ENCODE data around the gene B4GALNT4. TPM values are rescaled to one million over a fixed set of nuclear protein-coding genes. Genes with fewer than 3 reads are reported as not detected.

Gene B4GALNT4
- total RNA-seq, 1 donor from 2014 or later: 64.6 TPM

- FAIRE-seq: no peak
- peak overlapping the region; percentile 2 for H3K4me3 ChIP-seq (ENCODE audit: insufficient read depth, low read depth, low read length)
These were observed 45.1 kb downstream of the B4GALNT4 start for GRCh38 chr11:414318-414857.

GRCh38 chr11:415640-416041 lies 46.3 kb downstream of the B4GALNT4 start:
- H3K4me2 ChIP-seq (ENCODE audit: low read length): peak overlapping the region; percentile 67
- Mint-ChIP-seq H3K4me3 (ENCODE audit: unreplicated experiment) (no peak overlapping the region), H3K36me3 (ENCODE audit: low read depth, unreplicated experiment) (no peaks in the 10 kb centered on the region), H3K9me3 (ENCODE audit: unreplicated experiment) (no peaks in the 10 kb centered on the region), H3K27ac (ENCODE audit: unreplicated experiment) (no peak overlapping the region), H3K27me3 (ENCODE audit: low read depth, unreplicated experiment) (peaks cover 27% of the 10 kb centered on the region), H3K4me1 (ENCODE audit: low read depth, unreplicated experiment) (peaks cover 4% of the 10 kb centered on the region)
- peaks cover 15% of the 10 kb centered on the region for H3K4me1 ChIP-seq (ENCODE audit: insufficient read depth, low read length)
- no peak overlapping the region for H3K4me3 ChIP-seq (ENCODE audit: insufficient read depth, low read depth, low read length)
- no peak for TF ChIP-seq CTCF (IDR thresholded peaks at IDR 0.05; ENCODE audit: insufficient read depth, low read depth, low read length)
- TF ChIP-seq EZH2 (IDR thresholded peaks at IDR 0.05; ENCODE audit: insufficient read depth, low read length): no peak
- H3K9ac ChIP-seq (ENCODE audit: low read length): no peak overlapping the region
- no peaks in the 10 kb centered on the region for H3K36me3 ChIP-seq (ENCODE audit: insufficient read depth, low read length)
- peaks cover 5% of the 10 kb centered on the region for H3K27me3 ChIP-seq (ENCODE audit: insufficient read depth, low read length)
- no peaks in the 10 kb centered on the region for H3K9me3 ChIP-seq (ENCODE audit: insufficient read depth, low read depth, low read length)
- H3K79me2 ChIP-seq (ENCODE audit: insufficient read depth, low read length): no peaks in the 10 kb centered on the region
- H3K27ac ChIP-seq (ENCODE audit: low read depth, low read length): no peak overlapping the region
- FAIRE-seq: no peak
- no peaks in the 10 kb centered on the region for H4K20me1 ChIP-seq (ENCODE audit: insufficient read depth, low read length)
- H2AFZ ChIP-seq (ENCODE audit: low read depth, low read length): no peak overlapping the region
- DNase-seq (ENCODE audit: low read depth): no peak

More at GRCh38 chr11:414318-414857, 45.1 kb downstream of the B4GALNT4 start:
- Histone ChIP-seq H3K27ac (ENCODE audit: low read depth, low read length) (no peak overlapping the region), H3K27me3 (ENCODE audit: insufficient read depth, low read length) (peaks cover 5% of the 10 kb centered on the region), H3K79me2 (ENCODE audit: insufficient read depth, low read length) (no peaks in the 10 kb centered on the region), H3K9ac (ENCODE audit: low read length) (no peak overlapping the region), H3K4me1 (ENCODE audit: insufficient read depth, low read length) (peaks cover 15% of the 10 kb centered on the region), H3K36me3 (ENCODE audit: insufficient read depth, low read length) (no peaks in the 10 kb centered on the region), H4K20me1 (ENCODE audit: insufficient read depth, low read length) (no peaks in the 10 kb centered on the region), H3K4me2 (ENCODE audit: low read length) (peak overlapping the region; percentile 67), H2AFZ (ENCODE audit: low read depth, low read length) (no peak overlapping the region), H3K9me3 (ENCODE audit: insufficient read depth, low read depth, low read length) (no peaks in the 10 kb centered on the region)
- TF ChIP-seq EZH2 (IDR thresholded peaks at IDR 0.05; ENCODE audit: insufficient read depth, low read length) (no peak), CTCF (IDR thresholded peaks at IDR 0.05; ENCODE audit: insufficient read depth, low read depth, low read length) (no peak)
- Mint-ChIP-seq H3K9me3 (ENCODE audit: unreplicated experiment) (no peaks in the 10 kb centered on the region), H3K36me3 (ENCODE audit: low read depth, unreplicated experiment) (no peaks in the 10 kb centered on the region), H3K4me1 (ENCODE audit: low read depth, unreplicated experiment) (peaks cover 4% of the 10 kb centered on the region), H3K27ac (ENCODE audit: unreplicated experiment) (no peak overlapping the region), H3K4me3 (ENCODE audit: unreplicated experiment) (no peak overlapping the region), H3K27me3 (ENCODE audit: low read depth, unreplicated experiment) (peaks cover 27% of the 10 kb centered on the region)
- no peak for DNase-seq (ENCODE audit: low read depth)

DNA sequence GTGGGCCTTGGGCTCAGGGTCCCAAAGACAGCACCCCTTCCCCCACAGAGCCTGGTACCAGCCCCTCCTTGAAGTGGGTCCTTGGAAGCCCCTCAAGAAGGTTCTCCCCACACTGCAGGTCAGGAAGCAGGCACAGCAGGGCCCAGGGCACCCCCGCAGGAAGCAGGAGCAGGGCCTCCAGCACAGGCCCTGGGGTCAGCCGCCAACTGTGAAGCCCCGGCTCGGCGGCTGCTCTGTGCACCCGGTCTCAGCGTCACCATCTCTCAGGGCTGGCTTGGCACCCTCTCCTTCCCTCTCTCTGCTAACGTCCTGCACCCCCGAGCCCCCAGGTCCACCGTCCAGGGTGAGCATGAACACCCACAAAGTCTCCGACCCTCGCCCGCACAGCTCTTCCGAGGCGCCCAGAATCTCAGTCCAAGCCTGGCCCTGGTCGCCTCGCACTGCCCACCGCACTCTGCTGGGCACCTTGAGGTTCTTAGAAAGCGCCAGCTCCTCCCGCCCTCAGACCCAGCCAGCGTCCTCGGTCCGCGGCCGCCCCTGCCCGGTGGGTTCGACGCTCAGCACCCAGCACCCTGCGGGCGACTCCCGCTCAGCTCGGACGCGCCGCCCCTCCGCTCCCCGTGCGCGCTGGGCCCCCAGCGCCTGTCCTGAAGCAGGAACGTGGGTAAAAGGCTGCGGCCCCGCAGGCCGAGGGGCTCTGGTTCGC lies 46.9 kb downstream of the B4GALNT4 start:
- H3K27me3 ChIP-seq (ENCODE audit: insufficient read depth, low read length): peaks cover 5% of the 10 kb centered on the region
- H3K79me2 ChIP-seq (ENCODE audit: insufficient read depth, low read length): no peaks in the 10 kb centered on the region
- no peaks in the 10 kb centered on the region for H4K20me1 ChIP-seq (ENCODE audit: insufficient read depth, low read length)
- DNase-seq (ENCODE audit: low read depth): no peak
- TF ChIP-seq CTCF (IDR thresholded peaks at IDR 0.05; ENCODE audit: insufficient read depth, low read depth, low read length): no peak
- no peak for TF ChIP-seq EZH2 (IDR thresholded peaks at IDR 0.05; ENCODE audit: insufficient read depth, low read length)
- no peak overlapping the region for H3K27ac ChIP-seq (ENCODE audit: low read depth, low read length)
- peak overlapping the region; percentile 60 for H2AFZ ChIP-seq (ENCODE audit: low read depth, low read length)
- peak overlapping the region; percentile 81 for H3K4me2 ChIP-seq (ENCODE audit: low read length)
- Mint-ChIP-seq H3K36me3 (ENCODE audit: low read depth, unreplicated experiment) (no peaks in the 10 kb centered on the region), H3K27ac (ENCODE audit: unreplicated experiment) (no peak overlapping the region), H3K9me3 (ENCODE audit: unreplicated experiment) (no peaks in the 10 kb centered on the region), H3K27me3 (ENCODE audit: low read depth, unreplicated experiment) (peaks cover 27% of the 10 kb centered on the region), H3K4me3 (ENCODE audit: unreplicated experiment) (peak overlapping the region; percentile 54), H3K4me1 (ENCODE audit: low read depth, unreplicated experiment) (peaks cover 4% of the 10 kb centered on the region)
- H3K9me3 ChIP-seq (ENCODE audit: insufficient read depth, low read depth, low read length): no peaks in the 10 kb centered on the region
- no peak for FAIRE-seq
- H3K36me3 ChIP-seq (ENCODE audit: insufficient read depth, low read length): no peaks in the 10 kb centered on the region
- H3K4me3 ChIP-seq (ENCODE audit: insufficient read depth, low read depth, low read length): peak overlapping the region; percentile 33
- no peak overlapping the region for H3K9ac ChIP-seq (ENCODE audit: low read length)
- peaks cover 15% of the 10 kb centered on the region for H3K4me1 ChIP-seq (ENCODE audit: insufficient read depth, low read length)
